Coronary artery (tissue), 2 donors: ENCODE measurements around the gene ANKEF1.

Source experiments
- DNase-seq: peaks from one replicate; pipeline ENCODE4 v3.0.0-alpha.2; 2017; ENCODE audit warnings: low spot score
- H3K27ac ChIP-seq, 2 donors: fragments of 200-600 bp; sonication (generic); one replicate each; pipeline ENCODE4 v1.5.1; 2016 to 2019
- H3K4me3 ChIP-seq: fragments of 200-600 bp; sonication (generic); 2 replicates; pipeline ENCODE4 v1.5.1; 2016; ENCODE audit warnings: mild to moderate bottlenecking, moderate library complexity
- CTCF ChIP-seq: fragments of 200-600 bp; sonication (generic); IDR thresholded peaks from one replicate; pipeline ENCODE4 v1.5.1; 2019; ENCODE audit warnings: antibody characterized with exemption

Gene ANKEF1

GRCh38 chr20:10089871-10090587, 55.2 kb downstream of the ANKEF1 start:
- H3K27ac ChIP-seq = no peak overlapping the region
- DNase-seq = no peak
- no peak overlapping the region for H3K4me3 ChIP-seq
- TF ChIP-seq CTCF = no peak

- DNase-seq = no peak
- peak; percentile 39 for TF ChIP-seq CTCF
- Histone ChIP-seq H3K27ac (no peak overlapping the region), H3K4me3 (no peak overlapping the region)
Measured at GRCh38 chr20:10090588-10091166, 55.9 kb downstream of the ANKEF1 start.

- H3K4me3 ChIP-seq = no peak overlapping the region
- no peak for DNase-seq
- H3K27ac ChIP-seq = no peak overlapping the region
- no peak for TF ChIP-seq CTCF
Measured at GRCh38 chr20:10093087-10093591, 58.4 kb downstream of the ANKEF1 start.

GRCh38 chr20:10094566-10095173, 59.9 kb downstream of the ANKEF1 start:
- H3K27ac ChIP-seq = no peak overlapping the region
- no peak for TF ChIP-seq CTCF
- H3K4me3 ChIP-seq = no peak overlapping the region
- no peak for DNase-seq

- TF ChIP-seq CTCF = no peak
- DNase-seq = no peak
- no peak overlapping the region for H3K4me3 ChIP-seq
- no peak overlapping the region for H3K27ac ChIP-seq
Measured at GRCh38 chr20:10096790-10097189, 62.0 kb downstream of the ANKEF1 start.

GRCh38 chr20:10105046-10105445, 70.3 kb downstream of the ANKEF1 start:
- DNase-seq = no peak
- Histone ChIP-seq H3K27ac (no peak overlapping the region), H3K4me3 (no peak overlapping the region)
- no peak for TF ChIP-seq CTCF
